HepG2 (cell line): ENCODE results near the gene ST8SIA1. TPM values are rescaled to one million over a fixed set of nuclear protein-coding genes. Genes with fewer than 3 reads are reported as not detected.

Experiments used
- ATAC-seq: fragments of 200-7000 bp; cut with Tn5 transposase; 3 replicates; pipeline ENCODE4 v1.9.1; 2020; ENCODE audit warnings: mild to moderate bottlenecking, moderate library complexity
- BruUV-seq: library from RNA; stranded (reverse); fragments of 400-500 nt; replicated peaks from 2 replicates; lab custom pipeline; 2021; lab: Mats Ljungman, UMichigan
- CTCF ChIA-PET: fragments of 300-600 bp; formaldehyde crosslinking; extraction: SDS; loops from one replicate; lab custom pipeline; 2021; ENCODE audit warnings: low total read pairs, inconsistent platforms, low intra/inter-chr PET ratio; lab: Yijun Ruan, JAX
- POLR2A ChIA-PET: fragments of 350-600 bp; sonication (Branson Sonifier 250); formaldehyde crosslinking; loops from one replicate; lab custom pipeline; 2020; ENCODE audit warnings: antibody characterized with exemption, inconsistent platforms; lab: Yijun Ruan, JAX
- DNase-seq: peaks from one replicate; pipeline ENCODE4 v3.0.0-alpha.2; 2015; ENCODE audit warnings: low spot score
- FAIRE-seq: peaks from 3 replicates; lab custom pipeline; 2011; peaks lifted over from hg19 to GRCh38; lab: Jason Lieb, UNC
- H2AFZ ChIP-seq: one replicate; pipeline ENCODE4 v1.6.1; 2011; ENCODE audit warnings: low read length, inconsistent platforms
- H3K27ac ChIP-seq: fragments of 300-600 bp; 3 replicates; pipeline ENCODE4 v1.8.0; 2011; ENCODE audit warnings: mixed run types, mild to moderate bottlenecking, mixed read lengths, low read length, inconsistent platforms; ENCODE audit not compliant: insufficient read depth; ENCODE audit errors: extremely low read length
- H3K27me3 ChIP-seq, 2 experiments: fragments of 200-600 bp in 1 of 2; 2 replicates in 1 of 2; 3 replicates in 1 of 2; pipeline versions ENCODE4 v1.6.0 to v1.8.0; 2011; ENCODE audit warnings: low read length in 2 of 2, mild to moderate bottlenecking in 2 of 2, moderate library complexity in 2 of 2, inconsistent platforms in 1 of 2; ENCODE audit not compliant: insufficient read depth in 2 of 2, control insufficient read depth in 1 of 2
- H3K36me3 ChIP-seq, 2 experiments: fragments of 200-600 bp in 1 of 2; replicated peaks in 1 of 2; 2 replicates in 1 of 2; 3 replicates in 1 of 2; pipeline versions ENCODE4 v1.5.1 to v1.8.0; 2011; ENCODE audit warnings: low read length in 2 of 2, inconsistent platforms in 1 of 2; ENCODE audit not compliant: insufficient read depth in 2 of 2, control insufficient read depth in 1 of 2
- H3K4me1 ChIP-seq: 2 replicates; pipeline ENCODE4 v1.5.1; 2012; ENCODE audit warnings: low read length, inconsistent platforms; ENCODE audit not compliant: insufficient read depth
- H3K4me2 ChIP-seq: 2 replicates; pipeline ENCODE4 v1.6.0; 2011; ENCODE audit warnings: low read depth, low read length, inconsistent platforms
- H3K4me3 ChIP-seq, 3 experiments: fragments of 200-600 bp in 1 of 3; sonication (generic), shearing (Covaris generic) in 1 of 3; replicated peaks in 1 of 3; 2 replicates each; pipeline ENCODE4 v1.5.1; 2011 to 2016; ENCODE audit warnings: low read length in 3 of 3, inconsistent platforms in 2 of 3, low read depth in 2 of 3, mild to moderate bottlenecking in 2 of 3, control low read depth in 1 of 3, mixed read lengths in 1 of 3; ENCODE audit not compliant: insufficient read depth in 1 of 3
- H3K79me2 ChIP-seq: one replicate; pipeline ENCODE4 v1.6.1; 2011; ENCODE audit warnings: low read length, inconsistent platforms; ENCODE audit not compliant: insufficient read depth
- H3K9ac ChIP-seq: 2 replicates; pipeline ENCODE4 v1.6.0; 2011; ENCODE audit warnings: mild to moderate bottlenecking, low read depth, low read length, inconsistent platforms; ENCODE audit not compliant: insufficient read depth
- H3K9me3 ChIP-seq: 2 replicates; pipeline ENCODE4 v1.5.1; 2012; ENCODE audit warnings: mild to moderate bottlenecking, low read length
- H4K20me1 ChIP-seq: 2 replicates; pipeline ENCODE4 v1.6.0; 2011; ENCODE audit warnings: inconsistent platforms, mild to moderate bottlenecking, low read length, moderate library complexity; ENCODE audit not compliant: insufficient read depth
- GATAD1 ChIP-seq: IDR thresholded peaks from 2 replicates; pipeline ENCODE4 v1.6.1; 2016; ENCODE audit warnings: missing genetic modification reagents, missing compliant biosample characterization
- ZKSCAN5 ChIP-seq: sonication (generic); formaldehyde crosslinking; IDR thresholded peaks from 2 replicates; pipeline ENCODE4 v1.5.1; 2020; ENCODE audit warnings: mild to moderate bottlenecking, missing genetic modification reagents
- ZNF484 ChIP-seq: sonication (generic); formaldehyde crosslinking; IDR thresholded peaks from 2 replicates; pipeline ENCODE4 v1.5.1; 2020; ENCODE audit warnings: mild to moderate bottlenecking, low read depth, missing genetic modification reagents, borderline replicate concordance
- ZNF737 ChIP-seq: sonication (generic); formaldehyde crosslinking; IDR thresholded peaks from 2 replicates; pipeline ENCODE4 v1.5.0; 2020; ENCODE audit warnings: missing genetic modification reagents, mild to moderate bottlenecking, borderline replicate concordance
- ZNF749 ChIP-seq: sonication (generic); formaldehyde crosslinking; IDR thresholded peaks from 2 replicates; pipeline ENCODE4 v1.8.0; 2022; ENCODE audit warnings: mild to moderate bottlenecking, missing genetic modification reagents, moderate library complexity, borderline replicate concordance
- ZNF766 ChIP-seq: sonication (generic); formaldehyde crosslinking; IDR thresholded peaks from 2 replicates; pipeline ENCODE4 v1.5.0; 2020; ENCODE audit warnings: missing genetic modification reagents, borderline replicate concordance
- WGBS: methylation state at CpG from one replicate; pipeline ENCODE4 v1.1.6; 2017; ENCODE audit warnings: low lambda C conversion rate; 5-methylcytosine and 5-hydroxymethylcytosine counted together
- in situ Hi-C: cut with HindIII; loops from 2 replicates; pipeline ENCODE4 v1.10.0; 2017; ENCODE audit warnings: low pct_unique_long_range_greater_than_20kb; ENCODE audit not compliant: extremely low pct_ligation_motif_present
- intact Hi-C: fragments of 100-400 bp; cut with micrococcal nuclease; formaldehyde crosslinking; loops from one replicate; pipeline ENCODE4 v1.10.0; 2022; ENCODE audit not compliant: unreplicated experiment
- polyA plus RNA-seq, 8 experiments: library from polyadenylated mRNA; depleted of rRNA in 3 of 8; stranded (reverse) in 7 of 8; unstranded in 1 of 8; fragments of >200 nt; fragmentation: Illumina TruSeq in 4 of 8; extraction: Trizol in 4 of 8; gene quantifications; 2 replicates each; pipeline versions ENCODE4 v1.2.1 to v1.2.3, GENCODE V29; 2011 to 2016; ENCODE audit warnings: low read depth in 4 of 8, missing spikeins in 1 of 8, mixed read lengths in 1 of 8; ENCODE audit not compliant: insufficient read depth in 1 of 8
- total RNA-seq, 5 experiments: library from RNA; depleted of rRNA; stranded (reverse); fragments of >200 nt; fragmentation: Illumina TruSeq; extraction: Trizol; gene quantifications; 2 replicates each; pipeline ENCODE4 v1.2.3, GENCODE V29; 2016; ENCODE audit warnings: low read depth in 1 of 5
- TF ChIP-seq, protein P1 (sequence below): sonication (generic); formaldehyde crosslinking; IDR thresholded peaks from 2 replicates; pipeline ENCODE4 v1.5.0; 2020; ENCODE audit warnings: mild to moderate bottlenecking, missing genetic modification reagents
- TF ChIP-seq, protein P2 (sequence below): sonication (generic); formaldehyde crosslinking; IDR thresholded peaks from 2 replicates; pipeline ENCODE4 v1.4.0; 2020; ENCODE audit warnings: mild to moderate bottlenecking, missing genetic modification reagents

Gene ST8SIA1
- total and polyA plus RNA-seq, 2 of the 13 experiments (the other 11 are each of a cell fraction or from before 2014, with no cell fraction given) = not detected

DNA sequence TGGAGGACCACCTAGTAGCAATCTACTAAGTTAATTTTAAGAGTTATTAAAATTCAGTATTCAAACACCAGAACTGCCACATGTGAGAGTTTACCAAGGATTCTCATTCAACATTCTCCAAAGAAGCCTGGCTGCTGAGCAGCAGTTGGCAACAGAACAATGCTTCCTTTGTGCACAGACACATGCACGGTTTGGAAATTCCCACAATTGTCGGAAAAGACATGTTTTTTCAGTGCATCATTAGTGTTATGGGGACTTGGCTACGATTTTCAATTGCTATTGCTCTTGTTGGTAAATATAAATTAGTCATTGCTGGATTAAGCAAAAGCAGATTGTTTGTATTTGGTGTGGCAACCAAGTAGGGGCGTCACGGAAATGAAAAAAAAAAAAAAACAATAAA is 22.2 kb downstream of the ST8SIA1 start:
- DNase-seq = peak; percentile 5
- no peak for TF ChIP-seq ZNF737
- no peak for TF ChIP-seq ZNF484 (CRISPR knock-in tag)
- Histone ChIP-seq H3K9me3 (no peaks in the 10 kb centered on the region), H3K4me2 (no peak overlapping the region), H4K20me1 (no peaks in the 10 kb centered on the region), H3K27me3 (peaks cover 0 to 2% of the 10 kb centered on the region in 2 experiments; a peak in 1 of 5 replicates), H2AFZ (no peak overlapping the region), H3K4me1 (no peaks in the 10 kb centered on the region), H3K4me3 (no peak overlapping the region), H3K9ac (no peak overlapping the region), H3K27ac (no peak overlapping the region), H3K79me2 (no peaks in the 10 kb centered on the region), H3K36me3 (no peaks in the 10 kb centered on the region)
- no peak for ATAC-seq
- no TSS peak for BruUV-seq
- ChIA-PET POLR2A (no interaction called here), CTCF (no interaction called here)
- 2% methylated on average over 5 of the region's 5 CpGs for WGBS
- intact Hi-C loops = no loop called here
- in situ Hi-C loops = no loop called here
- FAIRE-seq = no peak

DNA sequence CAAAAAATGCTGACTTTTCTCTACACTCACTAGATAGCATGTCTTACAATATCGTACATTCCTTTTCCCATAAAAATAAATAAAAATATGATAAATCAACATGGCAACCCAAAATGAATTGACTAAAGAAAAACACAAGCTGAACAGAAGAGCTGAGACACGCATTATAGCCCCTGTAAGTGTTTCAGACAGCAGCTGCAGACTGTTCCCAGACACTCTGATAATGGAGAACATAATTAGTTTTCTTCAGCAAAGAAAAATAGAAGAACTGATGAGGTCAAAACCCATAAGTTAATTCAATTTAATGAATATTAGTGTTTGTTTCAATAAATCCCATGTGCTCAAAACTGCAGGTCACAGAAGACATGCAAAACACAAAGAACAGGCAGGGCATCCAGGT is 23.8 kb downstream of the ST8SIA1 start:
- no peaks in the 10 kb centered on the region for H3K4me1 ChIP-seq
- no peaks in the 10 kb centered on the region for H3K79me2 ChIP-seq
- H3K9ac ChIP-seq = no peak overlapping the region
- POLR2A ChIA-PET = no interaction called here
- H4K20me1 ChIP-seq = no peaks in the 10 kb centered on the region
- 13% methylated on average over 2 of the region's 2 CpGs for WGBS
- ATAC-seq (no peak), FAIRE-seq (no peak), DNase-seq (no peak)
- in situ Hi-C loops (no loop called here), intact Hi-C loops (no loop called here)
- no peak overlapping the region for H3K27ac ChIP-seq
- BruUV-seq = no TSS peak
- H3K4me2 ChIP-seq = no peak overlapping the region
- H2AFZ ChIP-seq = no peak overlapping the region
- H3K4me3 ChIP-seq = no peak overlapping the region
- no peaks in the 10 kb centered on the region for H3K9me3 ChIP-seq
- CTCF ChIA-PET = no interaction called here
- no peaks in the 10 kb centered on the region; a peak in 1 of 5 replicates for H3K27me3 ChIP-seq
- H3K36me3 ChIP-seq = no peaks in the 10 kb centered on the region
- TF ChIP-seq ZKSCAN5 (CRISPR knock-in tag) (no peak), GATAD1 (CRISPR knock-in tag) (no peak), ZNF766 (CRISPR knock-in tag) (no peak), ZNF749 (no peak)
- TF ChIP-seq, protein P1, sequence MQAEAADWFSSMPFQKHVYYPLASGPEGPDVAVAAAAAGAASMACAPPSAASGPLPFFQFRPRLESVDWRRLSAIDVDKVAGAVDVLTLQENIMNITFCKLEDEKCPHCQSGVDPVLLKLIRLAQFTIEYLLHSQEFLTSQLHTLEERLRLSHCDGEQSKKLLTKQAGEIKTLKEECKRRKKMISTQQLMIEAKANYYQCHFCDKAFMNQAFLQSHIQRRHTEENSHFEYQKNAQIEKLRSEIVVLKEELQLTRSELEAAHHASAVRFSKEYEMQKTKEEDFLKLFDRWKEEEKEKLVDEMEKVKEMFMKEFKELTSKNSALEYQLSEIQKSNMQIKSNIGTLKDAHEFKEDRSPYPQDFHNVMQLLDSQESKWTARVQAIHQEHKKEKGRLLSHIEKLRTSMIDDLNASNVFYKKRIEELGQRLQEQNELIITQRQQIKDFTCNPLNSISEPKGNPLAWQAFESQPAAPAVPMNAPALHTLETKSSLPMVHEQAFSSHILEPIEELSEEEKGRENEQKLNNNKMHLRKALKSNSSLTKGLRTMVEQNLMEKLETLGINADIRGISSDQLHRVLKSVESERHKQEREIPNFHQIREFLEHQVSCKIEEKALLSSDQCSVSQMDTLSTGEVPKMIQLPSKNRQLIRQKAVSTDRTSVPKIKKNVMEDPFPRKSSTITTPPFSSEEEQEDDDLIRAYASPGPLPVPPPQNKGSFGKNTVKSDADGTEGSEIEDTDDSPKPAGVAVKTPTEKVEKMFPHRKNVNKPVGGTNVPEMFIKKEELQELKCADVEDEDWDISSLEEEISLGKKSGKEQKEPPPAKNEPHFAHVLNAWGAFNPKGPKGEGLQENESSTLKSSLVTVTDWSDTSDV (CRISPR knock-in tag) = no peak
- TF ChIP-seq, protein P2, sequence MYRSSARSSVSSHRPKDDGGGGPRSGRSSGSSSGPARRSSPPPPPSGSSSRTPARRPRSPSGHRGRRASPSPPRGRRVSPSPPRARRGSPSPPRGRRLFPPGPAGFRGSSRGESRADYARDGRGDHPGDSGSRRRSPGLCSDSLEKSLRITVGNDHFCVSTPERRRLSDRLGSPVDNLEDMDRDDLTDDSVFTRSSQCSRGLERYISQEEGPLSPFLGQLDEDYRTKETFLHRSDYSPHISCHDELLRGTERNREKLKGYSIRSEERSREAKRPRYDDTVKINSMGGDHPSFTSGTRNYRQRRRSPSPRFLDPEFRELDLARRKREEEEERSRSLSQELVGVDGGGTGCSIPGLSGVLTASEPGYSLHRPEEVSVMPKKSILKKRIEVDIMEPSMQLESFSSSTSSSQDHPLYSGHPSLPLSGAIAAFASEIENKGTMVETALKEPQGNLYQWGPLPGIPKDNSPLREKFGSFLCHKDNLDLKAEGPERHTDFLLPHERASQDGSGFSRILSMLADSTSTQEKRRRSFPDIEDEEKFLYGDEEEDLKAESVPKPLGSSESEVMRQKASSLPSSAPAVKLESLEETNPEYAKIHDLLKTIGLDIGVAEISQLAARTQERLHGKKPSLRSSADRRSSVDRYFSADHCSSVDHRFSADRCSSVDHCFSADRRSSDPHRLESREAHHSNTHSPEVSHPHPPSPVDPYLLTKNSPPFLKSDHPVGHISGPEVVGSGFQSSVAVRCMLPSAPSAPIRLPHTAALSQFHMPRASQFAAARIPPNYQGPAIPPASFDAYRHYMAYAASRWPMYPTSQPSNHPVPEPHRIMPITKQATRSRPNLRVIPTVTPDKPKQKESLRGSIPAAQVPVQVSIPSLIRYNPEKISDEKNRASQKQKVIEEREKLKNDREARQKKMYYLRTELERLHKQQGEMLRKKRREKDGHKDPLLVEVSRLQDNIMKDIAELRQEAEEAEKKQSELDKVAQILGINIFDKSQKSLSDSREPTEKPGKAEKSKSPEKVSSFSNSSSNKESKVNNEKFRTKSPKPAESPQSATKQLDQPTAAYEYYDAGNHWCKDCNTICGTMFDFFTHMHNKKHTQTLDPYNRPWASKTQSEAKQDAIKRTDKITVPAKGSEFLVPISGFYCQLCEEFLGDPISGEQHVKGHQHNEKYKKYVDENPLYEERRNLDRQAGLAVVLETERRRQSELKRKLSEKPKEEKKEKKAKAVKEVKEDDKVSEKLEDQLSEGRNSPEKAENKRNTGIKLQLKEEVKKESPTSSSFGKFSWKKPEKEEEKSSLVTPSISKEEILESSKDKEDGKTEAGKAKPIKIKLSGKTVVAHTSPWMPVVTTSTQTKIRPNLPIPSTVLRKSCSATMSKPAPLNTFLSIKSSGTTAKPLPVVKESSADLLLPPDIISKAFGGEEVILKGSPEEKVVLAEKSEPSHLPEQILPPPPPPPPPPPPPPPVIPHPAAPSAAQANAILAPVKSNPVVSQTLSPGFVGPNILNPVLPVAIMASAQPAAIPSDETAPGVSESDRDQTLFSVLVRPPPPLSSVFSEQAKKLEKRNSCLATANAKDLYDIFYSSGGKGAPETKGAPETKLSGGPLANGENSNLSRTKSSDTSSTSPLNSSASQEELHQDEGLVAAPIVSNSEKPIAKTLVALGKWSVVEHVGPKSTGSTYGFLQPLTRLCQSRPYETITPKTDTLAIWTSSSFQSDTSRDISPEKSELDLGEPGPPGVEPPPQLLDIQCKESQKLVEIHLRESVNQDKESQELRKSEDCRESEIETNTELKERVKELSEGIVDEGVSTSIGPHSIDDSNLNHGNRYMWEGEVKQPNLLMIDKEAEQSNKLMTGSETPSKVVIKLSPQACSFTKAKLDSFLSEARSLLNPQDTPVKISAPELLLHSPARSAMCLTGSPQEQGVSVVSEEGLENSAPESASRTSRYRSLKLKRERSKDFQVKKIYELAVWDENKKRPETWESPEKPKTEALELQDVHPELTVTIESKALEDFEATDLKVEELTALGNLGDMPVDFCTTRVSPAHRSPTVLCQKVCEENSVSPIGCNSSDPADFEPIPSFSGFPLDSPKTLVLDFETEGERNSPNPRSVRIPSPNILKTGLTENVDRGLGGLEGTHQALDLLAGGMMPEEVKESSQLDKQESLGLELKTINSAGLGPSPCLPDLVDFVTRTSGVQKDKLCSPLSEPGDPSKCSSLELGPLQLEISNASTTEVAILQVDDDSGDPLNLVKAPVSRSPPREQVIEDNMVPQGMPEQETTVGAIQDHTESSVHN (CRISPR knock-in tag) = no peak
